ENCODE measurements around the gene TTLL7. TPM values are rescaled to one million over a fixed set of nuclear protein-coding genes. Genes with fewer than 3 reads are reported as not detected.

The TTLL7 gene
- polyA plus RNA-seq, 2 of the 4 experiments (the other 2 are of a cell fraction), result 1.6 to 5.7 TPM

- no peak for ATAC-seq
- no peak for FAIRE-seq
- ChIA-PET POLR2A (no interaction called here), CTCF (no interaction called here)
- Histone ChIP-seq H3K4me3 (no peak overlapping the region), H3K4me1 (no peaks in the 10 kb centered on the region), H3K27ac (no peak overlapping the region), H3K9me3 (no peaks in the 10 kb centered on the region), H3K4me2 (no peak overlapping the region)
- TF ChIP-seq EHF (CRISPR knock-in tag; IDR thresholded peaks at IDR 0.05), result no peak
- no peak for TF ChIP-seq PBX3 (IDR thresholded peaks at IDR 0.05)
- 7% methylated on average over 1 of the region's 1 CpG for WGBS (ENCODE audit: missing lambda C conversion rate)
- no peak for DNase-seq (ENCODE audit: low read depth in 1 of 2, low spot score in 1 of 2)
Measured at GRCh38 chr1:83819436-83819835, 179.5 kb downstream of the TTLL7 start.

- H3K9me3 ChIP-seq, result no peaks in the 10 kb centered on the region
- ChIA-PET CTCF (no interaction called here), POLR2A (no interaction called here)
- WGBS (ENCODE audit: missing lambda C conversion rate), result 0% methylated on average over 2 of the region's 2 CpGs
- 0 out of 3 replicates have a peak overlapping the region, but pooled peaks have one; percentile 25 for H3K4me2 ChIP-seq
- TF ChIP-seq TP53 (CRISPR knock-in tag; IDR thresholded peaks at IDR 0.05), result no peak
- no peak for TF ChIP-seq MAX (IDR thresholded peaks at IDR 0.05)
- no peak for TF ChIP-seq HOXB5 (CRISPR knock-in tag; IDR thresholded peaks at IDR 0.05)
- TF ChIP-seq NR3C1 (IDR thresholded peaks at IDR 0.05), result no peak
- no peak for TF ChIP-seq RNF2 (IDR thresholded peaks at IDR 0.05; ENCODE audit: borderline replicate concordance, low read depth)
- TF ChIP-seq GATA3 (IDR thresholded peaks at IDR 0.05; ENCODE audit: borderline replicate concordance), result no peak
- no peak for TF ChIP-seq HDAC2 (IDR thresholded peaks at IDR 0.05)
- no peak for TF ChIP-seq CEBPB (IDR thresholded peaks at IDR 0.05)
- TF ChIP-seq CBX2 (IDR thresholded peaks at IDR 0.05; ENCODE audit: borderline replicate concordance, low read depth), result no peak
- no peak for TF ChIP-seq JUN (IDR thresholded peaks at IDR 0.05)
- TF ChIP-seq EP300 (IDR thresholded peaks at IDR 0.05), result no peak
- TF ChIP-seq FOXS1 (CRISPR knock-in tag; IDR thresholded peaks at IDR 0.05), result no peak
- no peak for TF ChIP-seq FOSL2 (IDR thresholded peaks at IDR 0.05)
- TF ChIP-seq FOSL2 (CRISPR knock-in tag; IDR thresholded peaks at IDR 0.05), result no peak
- no peak for TF ChIP-seq NPAS2 (CRISPR knock-in tag; IDR thresholded peaks at IDR 0.05; ENCODE audit: borderline replicate concordance)
- no peak for TF ChIP-seq CHD4 (IDR thresholded peaks at IDR 0.05; ENCODE audit: borderline replicate concordance)
- no peak for TF ChIP-seq HEYL (CRISPR knock-in tag; IDR thresholded peaks at IDR 0.05)
- TF ChIP-seq EHMT2 (IDR thresholded peaks at IDR 0.05; ENCODE audit: low read depth), result no peak
- TF ChIP-seq MAFK (IDR thresholded peaks at IDR 0.05; ENCODE audit: partially characterized antibody), result no peak
- no peak for TF ChIP-seq CHD2 (IDR thresholded peaks at IDR 0.05; ENCODE audit: low read length, partially characterized antibody)
- no peak for TF ChIP-seq JUNB (IDR thresholded peaks at IDR 0.05)
- no peak overlapping the region for H3K27ac ChIP-seq
- no peak for ATAC-seq
- no peaks in the 10 kb centered on the region for H3K4me1 ChIP-seq
- no peak overlapping the region for H3K4me3 ChIP-seq
- FAIRE-seq, result no peak
- DNase-seq (ENCODE audit: low read depth in 1 of 2, low spot score in 1 of 2), result peak in 1 of 2 experiments; percentile 27
Measured at GRCh38 chr1:83818916-83819315, 180.0 kb downstream of the TTLL7 start.

GRCh38 chr1:83816836-83817235 is 182.1 kb downstream of the TTLL7 start:
- ChIA-PET CTCF (no interaction called here), POLR2A (no interaction called here)
- H3K27ac ChIP-seq, result no peak overlapping the region
- H3K4me3 ChIP-seq, result no peak overlapping the region
- 25% methylated on average over 4 of the region's 4 CpGs for WGBS (ENCODE audit: missing lambda C conversion rate)
- no peak for TF ChIP-seq EHMT2 (IDR thresholded peaks at IDR 0.05; ENCODE audit: low read depth)
- no peak for TF ChIP-seq RFX5 (IDR thresholded peaks at IDR 0.05)
- TF ChIP-seq HOXB13 (CRISPR knock-in tag; IDR thresholded peaks at IDR 0.05; ENCODE audit: low read depth), result no peak
- TF ChIP-seq ESRRA (IDR thresholded peaks at IDR 0.05; ENCODE audit: borderline replicate concordance, low read length), result no peak
- no peak for TF ChIP-seq CHD2 (IDR thresholded peaks at IDR 0.05; ENCODE audit: low read length, partially characterized antibody)
- TF ChIP-seq JUN (IDR thresholded peaks at IDR 0.05), result no peak
- no peak for TF ChIP-seq TFCP2L1 (CRISPR knock-in tag; IDR thresholded peaks at IDR 0.05)
- no peaks in the 10 kb centered on the region for H3K4me1 ChIP-seq
- no peak for FAIRE-seq
- no peaks in the 10 kb centered on the region for H3K9me3 ChIP-seq
- ATAC-seq, result no peak
- H3K4me2 ChIP-seq, result no peak overlapping the region
- DNase-seq (ENCODE audit: low read depth in 1 of 2, low spot score in 1 of 2), result no peak
